Measurements from ENCODE around the gene ANKRD55. TPM values are rescaled to one million over a fixed set of nuclear protein-coding genes. Genes with fewer than 3 reads are reported as not detected.

Gene ANKRD55
- total and polyA plus RNA-seq, 2 donors (not counting 3 experiments of a cell fraction or from before 2014, with no cell fraction given), result 1.4 to 2.1 TPM

DNA sequence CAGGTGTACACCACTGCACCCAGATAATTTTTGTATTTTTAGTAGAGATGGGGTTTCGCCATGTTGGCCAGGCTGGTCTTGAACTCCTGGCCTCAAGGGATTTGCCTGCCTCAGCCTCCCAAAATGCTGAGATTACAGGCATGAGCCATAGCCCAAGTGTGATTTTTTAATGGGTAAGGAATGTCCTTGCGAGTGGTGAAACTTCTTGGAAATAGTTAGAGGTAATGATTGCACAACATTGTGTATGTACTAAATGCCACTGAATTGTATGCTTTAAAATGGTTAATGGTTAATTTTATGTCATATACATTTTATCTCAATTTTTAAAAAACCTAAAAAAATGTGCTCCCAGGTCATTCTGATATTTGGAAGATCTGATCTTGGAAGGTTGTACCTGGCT, 178.5 kb downstream of the ANKRD55 start:
- TF ChIP-seq, protein P1, sequence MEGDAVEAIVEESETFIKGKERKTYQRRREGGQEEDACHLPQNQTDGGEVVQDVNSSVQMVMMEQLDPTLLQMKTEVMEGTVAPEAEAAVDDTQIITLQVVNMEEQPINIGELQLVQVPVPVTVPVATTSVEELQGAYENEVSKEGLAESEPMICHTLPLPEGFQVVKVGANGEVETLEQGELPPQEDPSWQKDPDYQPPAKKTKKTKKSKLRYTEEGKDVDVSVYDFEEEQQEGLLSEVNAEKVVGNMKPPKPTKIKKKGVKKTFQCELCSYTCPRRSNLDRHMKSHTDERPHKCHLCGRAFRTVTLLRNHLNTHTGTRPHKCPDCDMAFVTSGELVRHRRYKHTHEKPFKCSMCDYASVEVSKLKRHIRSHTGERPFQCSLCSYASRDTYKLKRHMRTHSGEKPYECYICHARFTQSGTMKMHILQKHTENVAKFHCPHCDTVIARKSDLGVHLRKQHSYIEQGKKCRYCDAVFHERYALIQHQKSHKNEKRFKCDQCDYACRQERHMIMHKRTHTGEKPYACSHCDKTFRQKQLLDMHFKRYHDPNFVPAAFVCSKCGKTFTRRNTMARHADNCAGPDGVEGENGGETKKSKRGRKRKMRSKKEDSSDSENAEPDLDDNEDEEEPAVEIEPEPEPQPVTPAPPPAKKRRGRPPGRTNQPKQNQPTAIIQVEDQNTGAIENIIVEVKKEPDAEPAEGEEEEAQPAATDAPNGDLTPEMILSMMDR (IDR thresholded peaks at IDR 0.05; ENCODE audit: extremely low read depth in 1 of 2, insufficient read depth in 1 of 2, low read depth in 1 of 2, low read length in 2 of 2), result no peak
- TF ChIP-seq EZH2 (IDR thresholded peaks at IDR 0.05; ENCODE audit: borderline replicate concordance, low read depth, low read length, severe bottlenecking), result no peak
- TF ChIP-seq POLR2AphosphoS5 (IDR thresholded peaks at IDR 0.05; ENCODE audit: insufficient read depth, low read depth, low read length), result no peak
- Histone ChIP-seq H3K36me3 (ENCODE audit: control insufficient read depth in 2 of 2, extremely low read depth in 1 of 2, insufficient read depth in 2 of 2, low read length in 2 of 2) (no peaks in the 10 kb centered on the region), H3K27me3 (ENCODE audit: control insufficient read depth in 2 of 2, insufficient read depth in 2 of 2, low read length in 2 of 2) (no peaks in the 10 kb centered on the region), H3K9ac (replicated peaks; ENCODE audit: extremely low read depth, insufficient read depth, low read length) (no peak overlapping the region), H2AFZ (ENCODE audit: low read depth, low read length) (no peak overlapping the region), H3K9me3 (replicated peaks; ENCODE audit: control insufficient read depth, insufficient read depth, low read length) (no peaks in the 10 kb centered on the region), H3K27ac (ENCODE audit: insufficient read depth, low read depth, low read length) (no peak overlapping the region), H4K20me1 (replicated peaks; ENCODE audit: control insufficient read depth, extremely low read depth, insufficient read depth, low read length) (no peaks in the 10 kb centered on the region), H3K79me2 (ENCODE audit: control insufficient read depth, insufficient read depth, low read length) (no peaks in the 10 kb centered on the region), H3K9me1 (replicated peaks; ENCODE audit: control insufficient read depth, extremely low read depth, insufficient read depth, low read length) (no peaks in the 10 kb centered on the region), H3K4me2 (ENCODE audit: insufficient read depth, low read length) (no peak overlapping the region), H3K4me3 (replicated peaks in 1 of 3; ENCODE audit: insufficient read depth in 1 of 3, low read depth in 1 of 3, low read length in 3 of 3) (no peak overlapping the region), H3K4me1 (ENCODE audit: control insufficient read depth, extremely low read depth, insufficient read depth, low read length) (peaks cover 23% of the 10 kb centered on the region)
- intact Hi-C loops (cut with micrococcal nuclease) (no loop called here), dilution Hi-C loops (cut with MboI; ENCODE audit: extremely low pct_ligation_motif_present, low sequenced_read_pairs) (no loop called here)
- ChIA-PET CTCF (no interaction called here), POLR2A (no interaction called here)
- BruUV-seq (replicated peaks), result no TSS peak
- FAIRE-seq (no peak), DNase-seq (ENCODE audit: low read depth, low spot score) (no peak)

DNA sequence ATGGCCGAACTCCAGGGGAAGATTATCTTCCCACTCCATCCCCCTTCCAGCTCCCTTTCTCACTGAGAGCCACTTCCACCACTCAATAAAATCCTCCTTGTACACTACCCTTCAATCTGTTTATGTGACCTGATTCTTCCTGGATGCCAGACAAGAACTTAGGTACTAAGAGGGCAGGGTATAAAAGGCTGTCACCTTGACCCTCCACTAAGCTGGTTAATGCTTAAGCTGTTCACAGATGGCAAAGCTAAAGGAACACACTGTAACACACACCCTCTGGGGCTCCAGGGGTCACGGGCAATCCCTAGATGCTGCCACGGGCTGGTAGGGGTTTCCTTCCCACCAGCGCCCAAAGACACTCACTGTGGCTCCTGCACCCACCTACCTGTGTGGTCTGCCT, 179.8 kb downstream of the ANKRD55 start:
- no peaks in the 10 kb centered on the region for H3K36me3 ChIP-seq (ENCODE audit: control insufficient read depth in 2 of 2, extremely low read depth in 1 of 2, insufficient read depth in 2 of 2, low read length in 2 of 2)
- TF ChIP-seq EZH2 (IDR thresholded peaks at IDR 0.05; ENCODE audit: borderline replicate concordance, low read depth, low read length, severe bottlenecking), result no peak
- TF ChIP-seq POLR2AphosphoS5 (IDR thresholded peaks at IDR 0.05; ENCODE audit: insufficient read depth, low read depth, low read length), result no peak
- TF ChIP-seq MYC (IDR thresholded peaks at IDR 0.05; ENCODE audit: low read depth, low read length), result no peak
- TF ChIP-seq GATA2 (IDR thresholded peaks at IDR 0.05; ENCODE audit: insufficient read depth, insufficient read length, low read depth, low read length), result no peak
- TF ChIP-seq FOS (IDR thresholded peaks at IDR 0.05; ENCODE audit: borderline replicate concordance, insufficient read depth, low read length), result no peak
- TF ChIP-seq POLR2A (IDR thresholded peaks at IDR 0.05; ENCODE audit: low read depth, low read length), result no peak
- TF ChIP-seq, protein P1 (IDR thresholded peaks at IDR 0.05; ENCODE audit: extremely low read depth in 1 of 2, insufficient read depth in 1 of 2, low read depth in 1 of 2, low read length in 2 of 2), result no peak
- no peak for TF ChIP-seq JUN (IDR thresholded peaks at IDR 0.05; ENCODE audit: borderline replicate concordance, insufficient read depth, insufficient read length, low read depth)
- no peaks in the 10 kb centered on the region for H3K9me1 ChIP-seq (replicated peaks; ENCODE audit: control insufficient read depth, extremely low read depth, insufficient read depth, low read length)
- POLR2A ChIA-PET, result no interaction called here
- dilution Hi-C loops (cut with MboI; ENCODE audit: extremely low pct_ligation_motif_present, low sequenced_read_pairs), result no loop called here
- BruUV-seq (replicated peaks), result no TSS peak
- H3K9ac ChIP-seq (replicated peaks; ENCODE audit: extremely low read depth, insufficient read depth, low read length), result no peak overlapping the region
- H3K9me3 ChIP-seq (replicated peaks; ENCODE audit: control insufficient read depth, insufficient read depth, low read length), result no peaks in the 10 kb centered on the region
- no peaks in the 10 kb centered on the region for H3K79me2 ChIP-seq (ENCODE audit: control insufficient read depth, insufficient read depth, low read length)
- H3K4me1 ChIP-seq (ENCODE audit: control insufficient read depth, extremely low read depth, insufficient read depth, low read length), result peaks cover 18% of the 10 kb centered on the region
- intact Hi-C loops (cut with micrococcal nuclease), result no loop called here
- no peaks in the 10 kb centered on the region for H3K27me3 ChIP-seq (ENCODE audit: control insufficient read depth in 2 of 2, insufficient read depth in 2 of 2, low read length in 2 of 2)
- H3K4me3 ChIP-seq (replicated peaks in 1 of 3; ENCODE audit: insufficient read depth in 1 of 3, low read depth in 1 of 3, low read length in 3 of 3), result no peak overlapping the region
- DNase-seq (ENCODE audit: low read depth, low spot score), result no peak
- H4K20me1 ChIP-seq (replicated peaks; ENCODE audit: control insufficient read depth, extremely low read depth, insufficient read depth, low read length), result no peaks in the 10 kb centered on the region
- no peak overlapping the region for H3K27ac ChIP-seq (ENCODE audit: insufficient read depth, low read depth, low read length)
- no peak for FAIRE-seq
- no peak overlapping the region for H3K4me2 ChIP-seq (ENCODE audit: insufficient read depth, low read length)
- CTCF ChIA-PET, result no interaction called here
- no peak overlapping the region for H2AFZ ChIP-seq (ENCODE audit: low read depth, low read length)

All from endothelial cell of umbilical vein (primary cell).